Bronchial epithelial cell (primary cell): Measurements from ENCODE around the gene CT83. TPM values are rescaled to one million over a fixed set of nuclear protein-coding genes. Genes with fewer than 3 reads are reported as not detected.

Source experiments
- DNase-seq: peaks from one replicate; pipeline ENCODE4 v3.0.0-alpha.2; 2010; ENCODE audit warnings: low read depth
- FAIRE-seq: peaks from 2 replicates; lab custom pipeline; 2011; peaks lifted over from hg19 to GRCh38; lab: Jason Lieb, UNC
- H3K27me3 ChIP-seq: 2 replicates; pipeline ENCODE4 v1.5.1; 2011; ENCODE audit warnings: low read length; ENCODE audit not compliant: control insufficient read depth, insufficient read depth
- H3K36me3 ChIP-seq: 2 replicates; pipeline ENCODE4 v1.5.1; 2011; ENCODE audit warnings: low read length; ENCODE audit not compliant: control insufficient read depth, insufficient read depth
- H3K4me3 ChIP-seq: 2 replicates; pipeline ENCODE4 v1.5.1; 2011; ENCODE audit warnings: mild to moderate bottlenecking, low read depth, low read length, control low read depth
- total RNA-seq: library from RNA; depleted of rRNA; stranded (reverse); fragments of >200 nt; gene quantifications from 2 replicates; pipeline ENCODE4 v1.2.1, GENCODE V29; 2014
- TF ChIP-seq, protein P1 (sequence below): IDR thresholded peaks from 2 replicates; pipeline ENCODE4 v1.5.1; 2011; ENCODE audit warnings: mild to moderate bottlenecking, moderate library complexity, low read length, control low read depth, inconsistent platforms; ENCODE audit not compliant: insufficient read depth, severe bottlenecking

The CT83 gene
- total RNA-seq, 1 donor from 2014 or later = not detected

DNA sequence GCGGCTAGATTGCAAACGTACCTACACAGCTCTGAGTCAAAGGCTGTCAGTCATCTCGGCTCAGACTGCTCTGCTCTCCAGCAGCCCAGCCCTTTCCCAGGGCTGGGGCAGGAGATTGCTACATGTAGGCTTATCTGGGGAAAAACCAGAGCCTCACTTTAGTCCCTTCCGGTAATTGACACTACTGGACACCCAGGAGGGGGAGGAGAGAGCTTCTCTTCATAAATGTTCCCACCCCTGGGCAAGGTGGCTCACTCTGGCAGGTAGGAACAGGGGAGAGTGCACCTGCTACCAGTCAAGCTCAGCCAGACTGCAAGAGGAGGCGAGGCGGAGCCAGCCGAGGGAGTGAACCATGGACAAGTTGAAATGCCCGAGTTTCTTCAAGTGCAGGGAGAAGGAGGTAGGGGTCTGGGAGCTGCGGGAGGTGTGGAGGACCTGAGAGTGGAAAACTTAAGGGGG, 26.4 kb downstream of the CT83 start, which contains the start of gene SLC6A14:
SLC6A14 (plus strand) TSS at position 249 of the 459 bp plus-strand sequence; CDS start at position 353, 104 bp downstream.
- peak; percentile 62 for DNase-seq
- H3K4me3 ChIP-seq = peak within 1 kb of the TSS; percentile 16
- peak; percentile 28 for FAIRE-seq
- no peaks in the 10 kb centered on the region for H3K27me3 ChIP-seq
- TF ChIP-seq, protein P1, sequence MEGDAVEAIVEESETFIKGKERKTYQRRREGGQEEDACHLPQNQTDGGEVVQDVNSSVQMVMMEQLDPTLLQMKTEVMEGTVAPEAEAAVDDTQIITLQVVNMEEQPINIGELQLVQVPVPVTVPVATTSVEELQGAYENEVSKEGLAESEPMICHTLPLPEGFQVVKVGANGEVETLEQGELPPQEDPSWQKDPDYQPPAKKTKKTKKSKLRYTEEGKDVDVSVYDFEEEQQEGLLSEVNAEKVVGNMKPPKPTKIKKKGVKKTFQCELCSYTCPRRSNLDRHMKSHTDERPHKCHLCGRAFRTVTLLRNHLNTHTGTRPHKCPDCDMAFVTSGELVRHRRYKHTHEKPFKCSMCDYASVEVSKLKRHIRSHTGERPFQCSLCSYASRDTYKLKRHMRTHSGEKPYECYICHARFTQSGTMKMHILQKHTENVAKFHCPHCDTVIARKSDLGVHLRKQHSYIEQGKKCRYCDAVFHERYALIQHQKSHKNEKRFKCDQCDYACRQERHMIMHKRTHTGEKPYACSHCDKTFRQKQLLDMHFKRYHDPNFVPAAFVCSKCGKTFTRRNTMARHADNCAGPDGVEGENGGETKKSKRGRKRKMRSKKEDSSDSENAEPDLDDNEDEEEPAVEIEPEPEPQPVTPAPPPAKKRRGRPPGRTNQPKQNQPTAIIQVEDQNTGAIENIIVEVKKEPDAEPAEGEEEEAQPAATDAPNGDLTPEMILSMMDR = no peak
- no peaks in the 10 kb centered on the region for H3K36me3 ChIP-seq

DNA sequence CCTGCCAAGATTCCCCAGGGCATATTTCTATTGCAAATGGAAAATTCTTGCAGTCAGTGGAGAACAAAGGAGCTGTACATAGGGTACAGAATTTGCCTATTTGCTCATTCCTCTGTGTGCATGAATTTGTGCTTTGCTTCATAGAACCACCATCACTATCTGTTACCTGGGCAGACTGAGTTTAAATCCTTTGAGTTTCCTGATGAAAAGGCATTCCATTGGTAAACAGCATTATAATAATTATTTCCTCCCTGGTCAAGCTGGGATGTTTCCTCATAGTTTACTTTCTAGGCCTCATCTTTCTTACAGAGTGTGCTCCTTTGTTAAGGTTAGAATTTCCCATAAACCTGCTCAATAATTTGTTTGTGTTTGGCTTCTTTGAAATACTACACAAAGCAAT, 27.2 kb downstream of the CT83 start:
- TF ChIP-seq, protein P1 = no peak
- H3K4me3 ChIP-seq = no peak overlapping the region
- H3K27me3 ChIP-seq = no peaks in the 10 kb centered on the region
- H3K36me3 ChIP-seq = no peaks in the 10 kb centered on the region
- DNase-seq = no peak
- FAIRE-seq = no peak

DNA sequence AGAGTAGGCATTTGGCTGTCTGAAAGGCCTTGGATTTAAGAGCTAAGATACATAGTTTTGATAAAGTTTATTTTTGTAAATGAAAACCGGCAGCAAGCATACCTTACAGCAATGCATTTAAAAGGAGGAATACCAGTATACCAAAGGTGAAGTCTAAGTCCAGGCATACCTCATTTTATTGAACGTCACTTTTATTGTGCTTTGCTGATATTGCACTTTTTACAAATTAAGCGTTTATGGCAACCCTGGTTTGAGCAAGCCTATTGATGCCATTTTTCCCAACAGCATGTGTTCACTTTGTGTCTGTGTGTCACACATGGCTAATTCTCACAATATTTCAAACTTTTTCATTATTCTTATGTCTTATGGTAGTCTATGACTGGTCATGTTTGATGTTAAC, 34.8 kb downstream of the CT83 start:
- no peak for DNase-seq
- TF ChIP-seq, protein P1 = no peak
- H3K4me3 ChIP-seq = no peak overlapping the region
- no peak for FAIRE-seq
- no peaks in the 10 kb centered on the region for H3K36me3 ChIP-seq
- no peaks in the 10 kb centered on the region for H3K27me3 ChIP-seq

DNA sequence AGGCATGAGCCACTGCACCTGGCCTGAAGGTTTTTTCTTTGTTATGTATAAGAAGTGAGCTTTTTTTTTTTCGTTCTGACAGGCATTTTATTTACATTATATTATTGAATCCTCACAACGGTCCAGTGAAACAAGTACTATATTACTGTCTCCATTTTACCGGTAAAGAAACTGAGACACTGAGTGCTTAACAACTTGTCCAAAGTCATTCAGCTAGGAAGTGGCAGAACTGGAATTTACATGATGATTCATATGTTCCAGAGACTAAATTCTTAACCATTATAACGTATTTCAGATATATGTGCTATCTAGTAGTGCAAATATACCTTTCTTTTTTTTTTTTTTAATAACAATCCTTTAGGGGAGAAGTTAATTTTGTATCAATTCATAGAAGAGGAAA, 44.8 kb downstream of the CT83 start:
- TF ChIP-seq, protein P1 = no peak
- no peaks in the 10 kb centered on the region for H3K27me3 ChIP-seq
- FAIRE-seq = no peak
- peak; percentile 65 for DNase-seq
- no peak overlapping the region for H3K4me3 ChIP-seq
- no peaks in the 10 kb centered on the region for H3K36me3 ChIP-seq

DNA sequence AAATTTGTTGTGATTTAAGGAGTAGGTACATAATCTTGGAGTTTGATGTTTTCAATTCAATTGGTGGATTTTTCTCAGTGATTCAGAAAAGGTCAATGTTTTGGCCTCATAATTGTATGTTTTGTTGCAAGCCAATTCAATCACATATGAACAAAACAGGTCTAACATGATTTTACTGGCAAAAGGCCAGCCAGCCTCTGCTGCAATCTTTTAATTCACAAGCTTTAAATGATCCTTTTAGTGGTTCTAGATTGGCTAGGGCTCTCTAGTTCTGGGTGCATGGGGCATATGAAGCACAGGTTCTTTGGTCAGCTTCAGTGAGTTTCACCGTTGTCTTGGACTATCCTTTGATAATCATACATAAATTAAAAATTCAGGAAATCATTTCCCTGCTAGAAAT, 45.6 kb downstream of the CT83 start:
- DNase-seq (peak; percentile 66), FAIRE-seq (no peak)
- Histone ChIP-seq H3K36me3 (no peaks in the 10 kb centered on the region), H3K4me3 (no peak overlapping the region), H3K27me3 (no peaks in the 10 kb centered on the region)
- TF ChIP-seq, protein P1 = no peak

DNA sequence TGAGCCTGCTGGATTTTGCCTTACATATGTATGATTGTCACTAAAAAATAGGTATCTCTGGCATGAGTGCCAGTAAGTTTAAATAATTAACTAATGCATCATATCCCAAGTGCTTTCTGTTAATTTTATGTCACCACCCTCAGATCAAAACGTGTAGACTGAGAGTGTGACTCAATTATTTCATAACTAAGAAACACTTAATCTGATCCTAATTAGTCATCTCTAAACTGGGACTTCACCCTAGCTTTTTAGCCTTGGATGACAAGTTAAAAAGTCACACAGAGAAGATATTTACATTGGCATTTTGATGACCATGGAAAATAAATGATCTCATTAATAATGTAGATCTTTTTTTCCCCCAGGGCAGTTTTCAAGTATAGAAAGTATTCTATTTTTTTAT, 49.5 kb downstream of the CT83 start:
- FAIRE-seq = no peak
- H3K4me3 ChIP-seq = no peak overlapping the region
- H3K27me3 ChIP-seq = no peaks in the 10 kb centered on the region
- H3K36me3 ChIP-seq = no peaks in the 10 kb centered on the region
- DNase-seq = peak; percentile 85
- TF ChIP-seq, protein P1 = no peak
